DOHH2 (cell line): Measurements from ENCODE around the gene MAGI1.

ENCODE experiments used
- H3F3A ChIP-seq: fragments of 200-600 bp; sonication (generic), shearing (Covaris generic); 2 replicates; pipeline ENCODE4 v1.6.0; 2016; ENCODE audit warnings: antibody characterized with exemption, mild to moderate bottlenecking; ENCODE audit not compliant: control insufficient read depth, insufficient read depth
- H3K27ac ChIP-seq: fragments of 200-600 bp; sonication (generic); 2 replicates; pipeline ENCODE4 v1.5.1; 2014; ENCODE audit warnings: low read depth, mild to moderate bottlenecking, low read length, moderate library complexity
- H3K27me3 ChIP-seq: fragments of 200-600 bp; sonication (generic); 2 replicates; pipeline ENCODE4 v1.6.1; 2014; ENCODE audit warnings: mild to moderate bottlenecking, low read length, mixed read lengths; ENCODE audit not compliant: control insufficient read depth
- H3K36me3 ChIP-seq: fragments of 200-600 bp; sonication (generic); 2 replicates; pipeline ENCODE4 v1.6.1; 2014; ENCODE audit warnings: mild to moderate bottlenecking, low read length, moderate library complexity, mixed read lengths; ENCODE audit not compliant: control insufficient read depth
- H3K4me1 ChIP-seq: fragments of 200-600 bp; sonication (generic); 2 replicates; pipeline ENCODE4 v1.6.1; 2014; ENCODE audit warnings: mild to moderate bottlenecking, low read length, mixed read lengths; ENCODE audit not compliant: control insufficient read depth
- H3K4me2 ChIP-seq: fragments of 200-600 bp; sonication (generic); 2 replicates; pipeline ENCODE4 v1.6.0; 2014; ENCODE audit warnings: mild to moderate bottlenecking, low read length, moderate library complexity
- H3K4me3 ChIP-seq: fragments of 200-600 bp; sonication (generic); 2 replicates; pipeline ENCODE4 v1.5.1; 2014; ENCODE audit warnings: mild to moderate bottlenecking, low read length, mixed read lengths
- H3K79me2 ChIP-seq: fragments of 200-600 bp; sonication (generic); 2 replicates; pipeline ENCODE4 v1.6.1; 2014; ENCODE audit warnings: mild to moderate bottlenecking, low read length, mixed read lengths; ENCODE audit not compliant: control insufficient read depth
- H3K9me2 ChIP-seq: fragments of 200-600 bp; sonication (generic); replicated peaks from 2 replicates; pipeline ENCODE4 v1.6.1; 2014; ENCODE audit warnings: mild to moderate bottlenecking, low read length, mixed read lengths; ENCODE audit not compliant: control insufficient read depth
- H3K9me3 ChIP-seq: fragments of 200-600 bp; sonication (generic); 2 replicates; pipeline ENCODE4 v1.6.1; 2014; ENCODE audit warnings: antibody characterized with exemption, low read length, mixed read lengths; ENCODE audit not compliant: control insufficient read depth, insufficient read depth
- H4K20me1 ChIP-seq: fragments of 200-600 bp; sonication (generic); 2 replicates; pipeline ENCODE4 v1.6.0; 2014; ENCODE audit warnings: low read depth, mild to moderate bottlenecking, antibody characterized with exemption, low read length, moderate library complexity; ENCODE audit not compliant: control insufficient read depth, insufficient read depth
- EZH2phosphoT487 ChIP-seq: fragments of 200-600 bp; sonication (generic); IDR thresholded peaks from 2 replicates; pipeline ENCODE4 v1.6.1; 2017; ENCODE audit warnings: borderline replicate concordance, mild to moderate bottlenecking, antibody characterized with exemption, low read length, moderate library complexity, mixed read lengths
- TF ChIP-seq, protein P1 (sequence below): fragments of 200-600 bp; sonication (generic); IDR thresholded peaks from one replicate; pipeline ENCODE4 v1.5.1; 2014; ENCODE audit warnings: antibody characterized with exemption, mild to moderate bottlenecking, low read depth, low read length; ENCODE audit not compliant: poor library complexity, severe bottlenecking

Gene MAGI1

DNA sequence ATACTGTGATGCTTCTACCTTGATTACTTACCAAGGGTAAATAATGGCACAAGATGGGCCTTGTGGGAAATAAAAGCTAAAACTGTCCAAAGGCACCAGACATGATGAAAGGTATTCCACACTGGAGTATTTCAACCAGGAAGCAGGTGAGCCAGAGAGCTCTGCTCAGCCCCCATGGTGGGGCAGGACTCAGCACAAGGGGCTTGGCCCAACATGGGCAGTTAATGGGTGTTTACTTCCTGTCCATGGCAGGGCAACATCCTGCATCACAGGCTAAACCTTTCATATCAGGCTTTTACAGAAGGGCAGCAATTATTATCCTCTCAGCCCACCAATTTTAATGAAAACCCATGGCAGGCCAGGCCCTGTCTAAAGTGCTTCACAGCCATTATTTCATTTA is 38.2 kb downstream of the MAGI1 start:
- Histone ChIP-seq H3K4me1 (no peaks in the 10 kb centered on the region), H3K9me2 (no peaks in the 10 kb centered on the region), H4K20me1 (no peaks in the 10 kb centered on the region), H3K36me3 (no peaks in the 10 kb centered on the region), H3K27me3 (no peaks in the 10 kb centered on the region), H3K4me3 (no peak overlapping the region), H3K9me3 (no peaks in the 10 kb centered on the region), H3K4me2 (no peak overlapping the region), H3K79me2 (no peaks in the 10 kb centered on the region), H3K27ac (no peak overlapping the region), H3F3A (no peaks in the 10 kb centered on the region)
- no peak for TF ChIP-seq EZH2phosphoT487
- TF ChIP-seq, protein P1, sequence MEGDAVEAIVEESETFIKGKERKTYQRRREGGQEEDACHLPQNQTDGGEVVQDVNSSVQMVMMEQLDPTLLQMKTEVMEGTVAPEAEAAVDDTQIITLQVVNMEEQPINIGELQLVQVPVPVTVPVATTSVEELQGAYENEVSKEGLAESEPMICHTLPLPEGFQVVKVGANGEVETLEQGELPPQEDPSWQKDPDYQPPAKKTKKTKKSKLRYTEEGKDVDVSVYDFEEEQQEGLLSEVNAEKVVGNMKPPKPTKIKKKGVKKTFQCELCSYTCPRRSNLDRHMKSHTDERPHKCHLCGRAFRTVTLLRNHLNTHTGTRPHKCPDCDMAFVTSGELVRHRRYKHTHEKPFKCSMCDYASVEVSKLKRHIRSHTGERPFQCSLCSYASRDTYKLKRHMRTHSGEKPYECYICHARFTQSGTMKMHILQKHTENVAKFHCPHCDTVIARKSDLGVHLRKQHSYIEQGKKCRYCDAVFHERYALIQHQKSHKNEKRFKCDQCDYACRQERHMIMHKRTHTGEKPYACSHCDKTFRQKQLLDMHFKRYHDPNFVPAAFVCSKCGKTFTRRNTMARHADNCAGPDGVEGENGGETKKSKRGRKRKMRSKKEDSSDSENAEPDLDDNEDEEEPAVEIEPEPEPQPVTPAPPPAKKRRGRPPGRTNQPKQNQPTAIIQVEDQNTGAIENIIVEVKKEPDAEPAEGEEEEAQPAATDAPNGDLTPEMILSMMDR: no peak

DNA sequence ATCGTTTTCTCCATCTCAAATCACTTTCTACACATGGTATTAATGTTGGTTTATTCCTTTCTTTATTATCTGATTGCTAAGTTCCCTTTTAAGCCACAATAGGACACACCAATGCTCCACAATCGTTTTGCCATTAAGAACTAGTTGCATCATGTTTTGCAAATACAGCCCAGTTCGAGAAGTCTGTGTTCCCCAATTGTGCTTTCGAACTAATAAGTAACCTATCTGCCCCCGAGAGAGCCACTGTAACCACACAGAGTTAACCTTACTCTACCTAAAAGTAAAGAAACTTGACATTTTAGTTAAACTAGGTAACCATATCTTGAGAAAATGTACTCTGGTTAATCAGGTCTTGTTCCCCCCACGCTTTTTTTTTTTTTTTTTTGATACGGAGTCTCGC is 39.1 kb downstream of the MAGI1 start:
- H3K79me2 ChIP-seq: no peaks in the 10 kb centered on the region
- H3K27me3 ChIP-seq: no peaks in the 10 kb centered on the region
- H4K20me1 ChIP-seq: no peaks in the 10 kb centered on the region
- H3K9me2 ChIP-seq: no peaks in the 10 kb centered on the region
- no peak overlapping the region for H3K27ac ChIP-seq
- no peaks in the 10 kb centered on the region for H3K36me3 ChIP-seq
- no peaks in the 10 kb centered on the region for H3K9me3 ChIP-seq
- H3K4me3 ChIP-seq: no peak overlapping the region
- H3K4me1 ChIP-seq: no peaks in the 10 kb centered on the region
- H3F3A ChIP-seq: no peaks in the 10 kb centered on the region
- H3K4me2 ChIP-seq: no peak overlapping the region
- TF ChIP-seq EZH2phosphoT487: no peak
- TF ChIP-seq, protein P1: no peak

DNA sequence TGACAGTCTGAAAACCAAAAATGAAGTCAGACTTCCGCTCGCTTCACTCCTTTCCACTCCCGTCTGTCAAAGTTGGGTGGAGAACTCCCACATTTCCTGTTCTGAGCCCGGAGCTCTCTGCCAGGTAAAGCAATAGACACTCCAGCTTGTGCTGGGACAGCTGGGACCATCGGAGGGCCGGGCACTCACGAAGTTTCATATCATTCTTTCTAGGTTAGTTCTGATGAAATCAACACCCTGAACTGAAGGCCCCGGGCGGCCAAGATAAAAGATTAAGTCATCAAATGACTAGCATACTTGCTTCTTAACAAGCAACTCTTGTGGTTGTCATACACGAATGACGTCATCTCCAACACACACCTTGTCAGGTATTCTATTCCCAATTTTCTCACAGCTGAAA is 42.1 kb downstream of the MAGI1 start:
- no peaks in the 10 kb centered on the region for H3K79me2 ChIP-seq
- TF ChIP-seq EZH2phosphoT487: no peak
- TF ChIP-seq, protein P1: no peak

DNA sequence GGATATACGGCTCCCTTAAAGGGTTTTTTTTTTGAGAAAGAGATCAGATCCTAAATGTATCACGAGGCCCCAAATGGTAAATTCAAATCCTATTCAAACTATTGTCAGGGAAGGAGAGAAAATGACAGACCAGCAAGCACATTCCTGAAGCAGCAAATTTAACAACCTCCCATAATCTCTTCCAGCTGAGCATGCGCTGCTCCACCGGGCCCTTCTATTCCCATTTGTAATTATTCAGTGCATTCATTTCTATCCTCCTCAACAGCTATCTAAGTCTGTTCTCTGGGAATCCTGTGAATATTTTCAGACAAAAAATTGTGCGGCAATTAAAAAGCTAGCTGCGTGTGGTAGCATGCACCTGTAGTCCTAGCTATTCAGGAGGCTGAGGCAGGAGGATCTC is 43.2 kb downstream of the MAGI1 start:
- Histone ChIP-seq H4K20me1 (no peaks in the 10 kb centered on the region), H3F3A (no peaks in the 10 kb centered on the region), H3K4me3 (no peak overlapping the region), H3K27me3 (no peaks in the 10 kb centered on the region), H3K36me3 (no peaks in the 10 kb centered on the region), H3K27ac (no peak overlapping the region), H3K4me1 (no peaks in the 10 kb centered on the region), H3K4me2 (no peak overlapping the region), H3K9me2 (no peaks in the 10 kb centered on the region), H3K79me2 (no peaks in the 10 kb centered on the region), H3K9me3 (no peaks in the 10 kb centered on the region)
- TF ChIP-seq EZH2phosphoT487: no peak
- TF ChIP-seq, protein P1: no peak

More for the DNA sequence above, 42.1 kb downstream of the MAGI1 start:
- Histone ChIP-seq H3K4me3 (no peak overlapping the region), H3K9me3 (no peaks in the 10 kb centered on the region), H3K27ac (no peak overlapping the region), H3K27me3 (no peaks in the 10 kb centered on the region), H3K4me2 (no peak overlapping the region), H3K4me1 (no peaks in the 10 kb centered on the region), H3F3A (no peaks in the 10 kb centered on the region), H3K36me3 (no peaks in the 10 kb centered on the region), H3K9me2 (no peaks in the 10 kb centered on the region), H4K20me1 (no peaks in the 10 kb centered on the region)
